ENCODE results near the gene POLRMT. TPM values are rescaled to one million over a fixed set of nuclear protein-coding genes. Genes with fewer than 3 reads are reported as not detected.
"Not testable (repeated sequence)": the region's sequence is repeated elsewhere in the genome, so short reads cannot be mapped to it uniquely, and the experiment has no call there.

Gene POLRMT
- total and polyA plus RNA-seq, 5 donors: 36.1 to 46.4 (median 44.8) TPM

DNA sequence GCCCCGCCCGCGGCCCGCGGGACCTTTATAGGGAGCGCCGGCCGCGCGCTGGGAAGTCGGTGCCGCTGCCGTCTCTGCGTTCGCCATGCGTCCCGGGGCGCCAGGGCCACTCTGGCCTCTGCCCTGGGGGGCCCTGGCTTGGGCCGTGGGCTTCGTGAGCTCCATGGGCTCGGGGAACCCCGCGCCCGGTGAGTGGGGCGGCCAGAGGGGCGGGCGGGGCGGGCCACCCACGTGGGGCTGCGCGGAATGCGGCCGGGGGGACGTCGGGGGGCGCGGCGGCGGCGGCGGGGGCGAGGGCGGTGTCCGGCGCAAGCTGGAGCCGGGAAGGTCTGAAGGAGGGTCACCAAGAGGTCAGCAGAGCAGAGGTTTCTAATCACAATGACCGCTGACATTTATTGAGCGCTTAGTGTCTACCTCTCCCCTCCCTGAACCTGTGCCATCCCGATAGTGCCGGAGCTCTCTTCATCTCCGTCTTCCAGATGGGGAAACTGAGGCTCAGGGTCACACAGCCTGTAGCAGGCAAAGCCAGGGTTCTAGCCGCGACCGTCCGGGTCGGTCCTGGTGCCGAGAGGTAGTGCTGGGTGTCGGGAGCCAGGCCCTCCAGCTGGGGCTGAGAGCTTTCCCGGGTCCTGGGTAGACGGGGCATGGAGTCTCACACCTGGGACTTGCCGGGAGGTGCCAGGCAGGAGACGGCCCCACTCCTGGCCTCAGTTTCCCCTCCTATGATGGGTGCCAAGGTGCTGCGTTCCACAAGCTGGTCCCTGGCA, 43.2 kb upstream of the POLRMT start, which contains the start of gene FSTL3:
TSS of gene FSTL3 (plus strand) at position 54 of the 767 bp plus-strand sequence. CDS start at position 86, 32 bp downstream.
- DNase-seq (peak; percentile 73 to 86 (median 85)), ATAC-seq (no peak)
- intact Hi-C loops (cut with DNase I): no loop called here
- peak within 1 kb of the TSS; percentile 84 for H3K4me3 ChIP-seq (ENCODE audit: low read length)
- peak within 1 kb of the TSS; percentile 97 for H3K27ac ChIP-seq (ENCODE audit: low read length)
- H3K27me3 ChIP-seq (ENCODE audit: control insufficient read depth, insufficient read depth): no peaks in the 10 kb centered on the region
- no peaks in the 10 kb centered on the region for H3K9me3 ChIP-seq (ENCODE audit: control insufficient read depth, low read length)
- 4% methylated on average over 63 of the region's 63 CpGs for WGBS
- H3K4me1 ChIP-seq (ENCODE audit: control insufficient read depth, insufficient read depth, low read length): no peaks in the 10 kb centered on the region

DNA sequence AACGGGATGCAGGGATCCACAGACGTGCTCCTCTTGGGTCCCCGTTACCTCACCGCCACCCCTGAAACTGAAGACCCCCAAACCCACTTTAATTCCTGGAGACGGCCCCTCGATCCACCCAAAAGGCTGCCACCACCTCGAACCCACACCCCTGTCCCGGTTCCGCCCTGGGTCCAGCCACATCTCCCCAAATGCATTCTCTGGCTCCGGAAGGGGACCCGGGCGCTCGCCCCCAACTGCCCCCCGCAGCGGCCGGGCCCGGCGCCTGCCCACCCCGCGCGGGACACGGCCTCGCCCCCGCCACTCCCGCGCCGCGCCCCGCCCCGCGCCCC, 42.6 kb upstream of the POLRMT start:
- Histone ChIP-seq H3K4me1 (ENCODE audit: control insufficient read depth, insufficient read depth, low read length) (no peaks in the 10 kb centered on the region), H3K4me3 (ENCODE audit: low read length) (peak overlapping the region; percentile 84), H3K27ac (ENCODE audit: low read length) (peak overlapping the region; percentile 79), H3K9me3 (ENCODE audit: control insufficient read depth, low read length) (no peaks in the 10 kb centered on the region), H3K27me3 (ENCODE audit: control insufficient read depth, insufficient read depth) (no peaks in the 10 kb centered on the region)
- intact Hi-C loops (cut with DNase I): no loop called here
- no peak for DNase-seq
- no peak for ATAC-seq
- WGBS: 6% methylated on average over 31 of the region's 31 CpGs

DNA sequence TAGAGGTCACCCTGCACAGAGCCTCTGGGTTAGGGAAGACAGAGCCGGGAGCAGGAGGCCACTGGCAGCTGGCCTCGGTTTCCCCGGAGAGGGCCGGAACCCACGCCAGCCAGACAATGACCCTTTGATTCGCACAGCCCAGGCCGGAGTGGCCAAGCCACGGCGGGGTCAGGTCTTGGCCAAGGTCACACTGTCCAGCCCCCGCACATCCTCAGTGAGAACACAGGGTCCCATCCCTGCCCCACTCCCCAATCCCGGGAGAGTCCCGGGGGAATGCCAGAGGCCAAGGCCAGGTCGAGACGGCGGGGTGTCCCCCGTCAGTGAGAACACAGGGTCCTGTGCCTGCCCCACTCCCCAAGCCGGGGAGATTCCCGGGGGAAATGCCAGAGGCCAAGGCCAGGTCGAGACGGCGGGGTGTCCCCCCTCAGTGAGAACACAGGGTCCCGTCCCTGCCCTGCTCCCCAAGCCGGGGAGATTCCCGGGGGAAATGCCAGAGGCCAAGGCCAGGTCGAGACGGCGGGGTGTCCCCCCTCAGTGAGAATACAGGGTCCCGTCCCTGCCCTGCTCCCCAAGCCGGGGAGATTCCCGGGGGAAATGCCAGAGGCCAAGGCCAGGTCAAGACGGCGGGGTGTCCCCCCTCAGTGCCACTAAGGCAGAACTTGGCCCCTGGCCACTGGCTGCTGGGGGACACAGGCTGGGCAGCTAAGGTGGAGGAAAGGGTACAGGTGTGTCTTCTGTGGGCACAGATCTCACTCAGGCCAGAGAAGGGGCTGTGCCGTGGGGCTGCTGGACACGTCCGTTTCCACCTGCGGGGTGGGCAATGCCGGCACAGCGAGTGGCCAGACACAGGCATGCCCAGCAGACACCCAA, 41.2 kb upstream of the POLRMT start:
- H3K4me1 ChIP-seq (ENCODE audit: control insufficient read depth, insufficient read depth, low read length): no peaks in the 10 kb centered on the region
- H3K27me3 ChIP-seq (ENCODE audit: control insufficient read depth, insufficient read depth): no peaks in the 10 kb centered on the region
- no peak overlapping the region for H3K4me3 ChIP-seq (ENCODE audit: low read length)
- H3K9me3 ChIP-seq (ENCODE audit: control insufficient read depth, low read length): no peaks in the 10 kb centered on the region
- WGBS: 49% methylated on average over 38 of the region's 38 CpGs
- intact Hi-C loops (cut with DNase I): no loop called here
- peak overlapping the region; percentile 5 for H3K27ac ChIP-seq (ENCODE audit: low read length)
- ATAC-seq (peak; percentile 2 to 27), DNase-seq (peak; percentile 68 to 87 (median 84))

DNA sequence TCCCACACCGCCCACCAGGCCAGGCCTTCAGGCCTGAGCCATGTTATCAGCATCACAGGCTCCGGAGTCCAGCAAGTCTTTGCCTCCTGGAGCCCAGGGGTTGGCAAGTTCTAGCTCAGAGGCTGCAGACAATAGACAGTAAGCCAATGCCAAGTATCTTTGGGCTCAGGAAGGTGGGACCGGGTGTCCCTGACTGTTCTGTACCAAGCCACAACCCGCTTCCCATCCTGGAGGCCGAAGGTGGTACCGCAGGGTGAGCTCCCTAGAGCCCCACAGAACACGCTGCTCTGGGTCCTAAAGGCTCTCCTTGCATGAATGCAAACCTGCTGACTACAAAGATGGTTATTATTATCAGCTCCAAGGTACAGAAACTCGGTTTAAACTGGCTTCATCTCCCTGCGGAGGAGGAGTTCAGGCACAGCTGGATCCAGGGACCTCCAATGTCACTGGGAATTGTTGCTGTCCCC, 37.3 kb upstream of the POLRMT start:
- Histone ChIP-seq H3K4me3 (ENCODE audit: low read length) (no peak overlapping the region), H3K9me3 (ENCODE audit: control insufficient read depth, low read length) (no peaks in the 10 kb centered on the region), H3K27ac (ENCODE audit: low read length) (no peak overlapping the region), H3K27me3 (ENCODE audit: control insufficient read depth, insufficient read depth) (no peaks in the 10 kb centered on the region), H3K4me1 (ENCODE audit: control insufficient read depth, insufficient read depth, low read length) (no peaks in the 10 kb centered on the region)
- intact Hi-C loops (cut with DNase I): no loop called here
- WGBS: 83% methylated on average over 9 of the region's 9 CpGs
- DNase-seq (no peak), ATAC-seq (no peak)

DNA sequence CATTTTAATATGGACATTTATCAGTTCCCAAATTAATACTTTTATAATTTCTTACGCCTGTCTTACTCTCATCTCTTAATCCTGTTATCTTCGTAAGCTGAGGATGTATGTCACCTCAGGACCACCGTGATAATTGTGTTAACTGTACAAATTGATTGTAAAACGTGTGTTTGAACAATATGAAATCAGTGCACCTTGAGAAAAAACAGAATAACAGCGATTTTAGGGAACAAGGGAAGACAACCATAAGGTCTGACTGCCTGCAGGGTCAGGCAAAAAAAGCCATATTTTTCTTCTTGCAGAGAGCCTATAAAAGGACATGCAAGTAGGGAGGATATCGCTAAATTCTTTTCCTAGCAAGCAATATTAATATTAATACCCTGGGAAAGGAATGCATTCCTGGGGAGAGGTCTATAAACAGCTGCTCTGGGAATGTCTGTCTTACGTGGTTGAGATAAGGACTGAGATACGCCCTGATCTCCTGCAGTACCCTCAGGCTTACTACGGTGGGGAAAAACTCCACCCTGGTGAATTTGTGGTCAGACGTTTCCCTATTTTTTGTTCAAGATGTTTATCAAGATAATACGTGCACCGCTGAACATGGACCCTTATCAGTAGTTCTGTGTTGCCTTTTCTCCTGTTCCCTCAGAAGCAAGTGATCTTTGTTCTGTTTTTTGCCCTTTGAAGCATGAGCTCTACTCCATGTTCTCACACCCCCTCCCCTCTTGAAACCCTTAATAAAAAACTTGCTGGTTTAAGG, 35.5 kb upstream of the POLRMT start:
- DNase-seq; H3K4me3 ChIP-seq (ENCODE audit: low read length); H3K4me1 ChIP-seq (ENCODE audit: control insufficient read depth, insufficient read depth, low read length); H3K9me3 ChIP-seq (ENCODE audit: control insufficient read depth, low read length); H3K27ac ChIP-seq (ENCODE audit: low read length); H3K27me3 ChIP-seq (ENCODE audit: control insufficient read depth, insufficient read depth); ATAC-seq: not testable (repeated sequence)
- intact Hi-C loops (cut with DNase I): loop anchor here in 1 of 4 donors (5.0 kb wide), 1 partner anchor 63 kb away; no protein-coding TSS in a partner anchor
- WGBS: 57% methylated on average over 12 of the region's 12 CpGs

DNA sequence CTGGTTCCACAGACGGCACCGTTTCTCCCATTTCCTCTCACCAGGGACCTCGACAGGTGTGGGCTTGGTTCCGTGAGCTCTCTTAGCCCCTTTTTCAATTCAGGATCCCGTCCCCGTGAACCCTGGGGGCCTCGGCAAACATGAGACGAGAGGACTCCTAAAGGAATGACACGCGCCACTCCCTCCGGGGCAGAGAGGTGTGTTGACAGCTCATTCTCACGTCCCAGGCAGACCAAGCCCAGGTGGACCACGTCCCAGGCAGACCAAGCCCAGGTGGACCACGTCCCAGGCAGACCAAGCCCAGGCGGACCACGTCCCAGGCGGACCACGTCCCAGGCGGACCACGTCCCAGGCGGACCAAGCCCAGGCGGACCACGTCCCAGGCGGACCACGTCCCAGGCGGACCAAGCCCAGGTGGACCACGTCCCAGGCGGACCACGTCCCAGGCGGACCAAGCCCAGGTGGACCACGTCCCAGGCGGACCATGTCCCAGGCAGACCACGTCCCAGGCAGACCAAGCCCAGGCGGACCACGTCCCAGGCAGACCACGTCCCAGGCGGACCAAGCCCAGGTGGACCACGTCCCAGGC, 33.7 kb upstream of the POLRMT start:
- not testable (repeated sequence) for H3K4me3 ChIP-seq (ENCODE audit: low read length); H3K27me3 ChIP-seq (ENCODE audit: control insufficient read depth, insufficient read depth); ATAC-seq; H3K27ac ChIP-seq (ENCODE audit: low read length); DNase-seq; H3K4me1 ChIP-seq (ENCODE audit: control insufficient read depth, insufficient read depth, low read length); H3K9me3 ChIP-seq (ENCODE audit: control insufficient read depth, low read length)
- intact Hi-C loops (cut with DNase I): loop anchor here in 1 of 4 donors (5.0 kb wide), 1 partner anchor 65 kb away; no protein-coding TSS in a partner anchor
- 89% methylated on average over 38 of the region's 38 CpGs for WGBS

DNA sequence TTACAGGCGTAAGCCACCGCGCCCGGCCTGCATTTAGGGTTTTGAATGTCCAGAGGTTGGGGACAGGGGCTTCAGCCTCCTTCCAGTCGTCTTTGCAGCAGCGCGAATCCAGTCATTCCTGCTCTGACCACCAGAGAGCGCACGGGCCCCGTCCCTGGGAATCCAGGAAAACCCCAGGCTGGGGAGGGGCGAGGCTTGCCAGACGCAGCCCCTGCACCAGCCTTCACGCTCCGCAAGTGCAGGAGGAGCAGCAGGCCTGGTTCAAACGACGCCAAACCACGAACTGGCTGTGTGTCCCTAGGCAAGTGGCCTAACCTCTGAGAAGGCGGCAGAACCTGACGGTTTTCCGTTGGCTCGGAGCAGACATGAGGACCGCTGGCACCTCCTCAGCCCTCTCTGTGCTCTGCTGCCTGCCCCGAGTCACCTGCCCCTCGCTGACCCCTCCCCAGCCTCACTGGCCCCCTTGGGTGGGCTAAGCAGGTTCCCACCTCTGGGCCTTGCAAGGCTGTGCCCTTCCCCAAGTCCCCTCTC, 31.6 kb upstream of the POLRMT start:
- peak; percentile 42 to 48 for ATAC-seq
- H3K9me3 ChIP-seq (ENCODE audit: control insufficient read depth, low read length): no peaks in the 10 kb centered on the region

DNA sequence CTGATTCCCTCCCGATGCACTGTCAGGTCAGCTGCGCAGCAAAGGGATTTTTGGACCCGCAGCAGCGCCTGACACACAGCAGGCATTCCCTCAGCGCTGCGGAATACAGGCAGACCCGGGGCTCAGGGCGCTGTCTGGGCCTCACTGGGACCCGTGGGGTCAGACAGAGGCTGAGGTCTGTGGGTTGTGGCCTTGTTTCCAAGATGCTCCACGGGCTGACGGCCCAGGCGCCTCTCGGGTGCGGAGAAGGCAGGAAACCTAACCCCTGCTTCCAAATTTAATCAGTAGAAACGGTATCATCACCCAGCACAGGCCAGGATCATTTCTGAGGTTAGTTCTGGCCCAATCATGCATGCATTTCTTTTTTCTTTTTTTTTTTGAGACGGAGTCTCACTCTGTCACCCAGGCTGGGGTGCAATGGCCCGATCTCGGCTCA, 30.4 kb upstream of the POLRMT start:
- WGBS: 53% methylated on average over 18 of the region's 18 CpGs
- ATAC-seq: peak; percentile 6 to 9
- no peaks in the 10 kb centered on the region for H3K27me3 ChIP-seq (ENCODE audit: control insufficient read depth, insufficient read depth)
- no peaks in the 10 kb centered on the region for H3K9me3 ChIP-seq (ENCODE audit: control insufficient read depth, low read length)
- H3K27ac ChIP-seq (ENCODE audit: low read length): peak overlapping the region; percentile 96
- peak overlapping the region; percentile 45 for H3K4me3 ChIP-seq (ENCODE audit: low read length)
- intact Hi-C loops (cut with DNase I): loop anchor here in 3 of 4 donors (2.0 to 5.0 kb wide), 2 partner anchors 71 to 131 kb away; partner anchors contain the start of gene CDC34 (in 1 of the 3)
- DNase-seq: no peak
- peaks cover 9% of the 10 kb centered on the region for H3K4me1 ChIP-seq (ENCODE audit: control insufficient read depth, insufficient read depth, low read length)

More for the DNA sequence above, 31.6 kb upstream of the POLRMT start:
- no peak overlapping the region for H3K27ac ChIP-seq (ENCODE audit: low read length)
- no peaks in the 10 kb centered on the region for H3K27me3 ChIP-seq (ENCODE audit: control insufficient read depth, insufficient read depth)
- peak; percentile 83 to 94 (median 93) for DNase-seq
- peaks cover 9% of the 10 kb centered on the region for H3K4me1 ChIP-seq (ENCODE audit: control insufficient read depth, insufficient read depth, low read length)
- H3K4me3 ChIP-seq (ENCODE audit: low read length): no peak overlapping the region
- WGBS: 5% methylated on average over 24 of the region's 24 CpGs
- intact Hi-C loops (cut with DNase I): loop anchor here (2.0 to 5.0 kb wide), 3 partner anchors 67 to 133 kb away; partner anchors contain the start of gene CDC34 (in 1 of the 4)

DNA sequence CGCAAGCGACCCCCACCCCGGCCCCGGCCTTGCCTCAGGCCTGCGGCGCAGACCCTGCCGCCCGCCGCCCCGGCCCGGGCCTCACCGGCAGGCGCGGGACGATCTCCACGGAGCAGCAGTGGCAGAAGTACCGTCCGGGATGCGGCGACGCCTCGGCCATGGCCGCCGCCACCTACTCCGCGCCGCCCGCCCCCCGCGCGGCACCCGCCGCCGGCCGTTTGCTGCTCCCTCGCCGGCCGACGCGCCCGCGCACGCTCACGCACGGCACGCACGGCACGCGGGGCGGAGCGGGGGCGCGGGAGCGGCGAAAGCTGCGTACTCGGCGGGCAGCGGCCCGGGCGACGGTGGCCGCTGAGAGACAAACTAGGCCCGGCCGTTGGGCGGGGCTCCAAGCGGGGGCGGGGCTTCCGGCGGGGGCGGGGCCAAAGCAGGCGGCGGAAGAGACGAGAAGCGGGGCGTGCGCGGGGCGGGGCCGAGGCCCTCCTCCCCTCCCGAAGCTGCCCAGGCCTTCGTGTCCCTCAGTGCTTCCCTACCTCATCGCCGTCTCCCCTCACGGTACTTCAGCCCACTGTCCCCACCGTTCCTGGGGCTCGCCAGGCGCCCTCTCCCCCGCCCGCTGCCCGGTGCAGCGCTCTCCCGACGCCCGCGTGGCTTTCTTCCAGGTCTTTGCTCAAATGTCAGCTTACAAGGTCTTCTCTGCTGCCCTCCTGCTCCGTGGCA, 29.8 kb upstream of the POLRMT start, which contains the start of gene RNF126:
TSS of gene RNF126 (minus strand) at position 253 of the 720 bp plus-strand sequence. CDS start at position 160, 93 bp downstream.
- Histone ChIP-seq H3K4me1 (ENCODE audit: control insufficient read depth, insufficient read depth, low read length) (peaks cover 9% of the 10 kb centered on the region), H3K27me3 (ENCODE audit: control insufficient read depth, insufficient read depth) (no peaks in the 10 kb centered on the region), H3K4me3 (ENCODE audit: low read length) (peak within 1 kb of the TSS; percentile 94), H3K9me3 (ENCODE audit: control insufficient read depth, low read length) (no peaks in the 10 kb centered on the region), H3K27ac (ENCODE audit: low read length) (peak within 1 kb of the TSS; percentile 96)
- DNase-seq (peak; percentile 92 to 98 (median 97)), ATAC-seq (peak; percentile 77 to 85)
- intact Hi-C loops (cut with DNase I): loop anchor here in 1 of 4 donors (5.0 kb wide), 1 partner anchor 131 kb away; the partner anchor contains the start of gene CDC34
- 1% methylated on average over 97 of the region's 97 CpGs for WGBS
